Ovary (tissue), 3 donors: Measurements from ENCODE around the gene RASGRF2.

Experiments
- CTCF ChIP-seq, 3 donors: fragments of 450-650 bp in 2 of 3; fragments of 200-600 bp in 1 of 3; IDR thresholded peaks; one replicate each; pipeline versions ENCODE4 v1.5.1 to v1.8.0; 2016 to 2022; ENCODE audit warnings: antibody characterized with exemption in 3 of 3, mild to moderate bottlenecking in 1 of 3
- EP300 ChIP-seq: sonication (generic); formaldehyde crosslinking; IDR thresholded peaks from one replicate; pipeline ENCODE4 v1.6.1; 2017; ENCODE audit warnings: antibody characterized with exemption
- POLR2A ChIP-seq: fragments of 450-650 bp; IDR thresholded peaks from one replicate; pipeline ENCODE4 v1.6.1; 2017; ENCODE audit warnings: antibody characterized with exemption, mild to moderate bottlenecking, moderate library complexity
- donor health status: DM: no; HTN: no; CAD: no.

GRCh38 chr5:80990527-80990926 is 30.4 kb downstream of the RASGRF2 start:
- TF ChIP-seq CTCF (IDR thresholded peaks at IDR 0.05) (no peak), POLR2A (no peak), EP300 (no peak)
